ENCODE data around the gene ABCA9. TPM values are rescaled to one million over a fixed set of nuclear protein-coding genes. Genes with fewer than 3 reads are reported as not detected.

Gene ABCA9
- total and polyA plus RNA-seq, 2 of the 13 experiments (the other 11 are each of a cell fraction or from before 2014, with no cell fraction given): 0.04 TPM; not detected in 1

- TF ChIP-seq, protein P1, sequence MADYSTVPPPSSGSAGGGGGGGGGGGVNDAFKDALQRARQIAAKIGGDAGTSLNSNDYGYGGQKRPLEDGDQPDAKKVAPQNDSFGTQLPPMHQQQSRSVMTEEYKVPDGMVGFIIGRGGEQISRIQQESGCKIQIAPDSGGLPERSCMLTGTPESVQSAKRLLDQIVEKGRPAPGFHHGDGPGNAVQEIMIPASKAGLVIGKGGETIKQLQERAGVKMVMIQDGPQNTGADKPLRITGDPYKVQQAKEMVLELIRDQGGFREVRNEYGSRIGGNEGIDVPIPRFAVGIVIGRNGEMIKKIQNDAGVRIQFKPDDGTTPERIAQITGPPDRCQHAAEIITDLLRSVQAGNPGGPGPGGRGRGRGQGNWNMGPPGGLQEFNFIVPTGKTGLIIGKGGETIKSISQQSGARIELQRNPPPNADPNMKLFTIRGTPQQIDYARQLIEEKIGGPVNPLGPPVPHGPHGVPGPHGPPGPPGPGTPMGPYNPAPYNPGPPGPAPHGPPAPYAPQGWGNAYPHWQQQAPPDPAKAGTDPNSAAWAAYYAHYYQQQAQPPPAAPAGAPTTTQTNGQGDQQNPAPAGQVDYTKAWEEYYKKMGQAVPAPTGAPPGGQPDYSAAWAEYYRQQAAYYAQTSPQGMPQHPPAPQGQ (CRISPR knock-in tag; IDR thresholded peaks at IDR 0.05; ENCODE audit: borderline replicate concordance): no peak
- TF ChIP-seq REPIN1 (CRISPR knock-in tag; IDR thresholded peaks at IDR 0.05; ENCODE audit: borderline replicate concordance, low read depth) (peak; percentile 59; the same call in 1 of the 2 replicates), KLF16 (CRISPR knock-in tag; IDR thresholded peaks at IDR 0.05) (no peak), ZNF446 (CRISPR knock-in tag; IDR thresholded peaks at IDR 0.05) (no peak), TOE1 (CRISPR knock-in tag; IDR thresholded peaks at IDR 0.05) (no peak), HNF4G (IDR thresholded peaks at IDR 0.05; ENCODE audit: borderline replicate concordance, low read depth, low read length) (peak; percentile 80), HNF4G (CRISPR knock-in tag; IDR thresholded peaks at IDR 0.05; ENCODE audit: borderline replicate concordance, low read depth) (no peak), NAIF1 (CRISPR knock-in tag; IDR thresholded peaks at IDR 0.05; ENCODE audit: borderline replicate concordance) (no peak), GATA4 (IDR thresholded peaks at IDR 0.05; ENCODE audit: borderline replicate concordance, low read depth) (no peak), ZFP1 (CRISPR knock-in tag; IDR thresholded peaks at IDR 0.05) (no peak), HES4 (CRISPR knock-in tag; IDR thresholded peaks at IDR 0.05; ENCODE audit: borderline replicate concordance) (no peak), RFX1 (IDR thresholded peaks at IDR 0.05) (no peak), KDM4B (CRISPR knock-in tag; IDR thresholded peaks at IDR 0.05) (no peak), DR1 (CRISPR knock-in tag; IDR thresholded peaks at IDR 0.05) (no peak), ZBTB7A (CRISPR knock-in tag; IDR thresholded peaks at IDR 0.05) (no peak), XBP1 (CRISPR knock-in tag; IDR thresholded peaks at IDR 0.05) (no peak), HHEX (CRISPR knock-in tag; IDR thresholded peaks at IDR 0.05) (no peak), PAXIP1 (CRISPR knock-in tag; conservative IDR thresholded peaks at IDR 0.05) (peak; percentile 97), RFXAP (CRISPR knock-in tag; IDR thresholded peaks at IDR 0.05; ENCODE audit: borderline replicate concordance) (peak; percentile 60; the same call in 1 of the 2 replicates)
- TF ChIP-seq, protein P2, sequence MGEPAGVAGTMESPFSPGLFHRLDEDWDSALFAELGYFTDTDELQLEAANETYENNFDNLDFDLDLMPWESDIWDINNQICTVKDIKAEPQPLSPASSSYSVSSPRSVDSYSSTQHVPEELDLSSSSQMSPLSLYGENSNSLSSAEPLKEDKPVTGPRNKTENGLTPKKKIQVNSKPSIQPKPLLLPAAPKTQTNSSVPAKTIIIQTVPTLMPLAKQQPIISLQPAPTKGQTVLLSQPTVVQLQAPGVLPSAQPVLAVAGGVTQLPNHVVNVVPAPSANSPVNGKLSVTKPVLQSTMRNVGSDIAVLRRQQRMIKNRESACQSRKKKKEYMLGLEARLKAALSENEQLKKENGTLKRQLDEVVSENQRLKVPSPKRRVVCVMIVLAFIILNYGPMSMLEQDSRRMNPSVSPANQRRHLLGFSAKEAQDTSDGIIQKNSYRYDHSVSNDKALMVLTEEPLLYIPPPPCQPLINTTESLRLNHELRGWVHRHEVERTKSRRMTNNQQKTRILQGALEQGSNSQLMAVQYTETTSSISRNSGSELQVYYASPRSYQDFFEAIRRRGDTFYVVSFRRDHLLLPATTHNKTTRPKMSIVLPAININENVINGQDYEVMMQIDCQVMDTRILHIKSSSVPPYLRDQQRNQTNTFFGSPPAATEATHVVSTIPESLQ (CRISPR knock-in tag; conservative IDR thresholded peaks at IDR 0.05): no peak
- TF ChIP-seq, protein P3, sequence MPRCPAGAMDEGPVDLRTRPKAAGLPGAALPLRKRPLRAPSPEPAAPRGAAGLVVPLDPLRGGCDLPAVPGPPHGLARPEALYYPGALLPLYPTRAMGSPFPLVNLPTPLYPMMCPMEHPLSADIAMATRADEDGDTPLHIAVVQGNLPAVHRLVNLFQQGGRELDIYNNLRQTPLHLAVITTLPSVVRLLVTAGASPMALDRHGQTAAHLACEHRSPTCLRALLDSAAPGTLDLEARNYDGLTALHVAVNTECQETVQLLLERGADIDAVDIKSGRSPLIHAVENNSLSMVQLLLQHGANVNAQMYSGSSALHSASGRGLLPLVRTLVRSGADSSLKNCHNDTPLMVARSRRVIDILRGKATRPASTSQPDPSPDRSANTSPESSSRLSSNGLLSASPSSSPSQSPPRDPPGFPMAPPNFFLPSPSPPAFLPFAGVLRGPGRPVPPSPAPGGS (CRISPR knock-in tag; IDR thresholded peaks at IDR 0.05): no peak
Observed at GRCh38 chr17:68937890-68938514, 122.7 kb downstream of the ABCA9 start (continued).
